GM18951 (cell line): ENCODE results near the gene LRRC51.

Experiments used
- POLR2A ChIP-seq: IDR thresholded peaks from 4 replicates; pipeline ENCODE4 v1.6.1; 2011; ENCODE audit warnings: mild to moderate bottlenecking; ENCODE audit not compliant: insufficient read length, insufficient read depth; ENCODE audit errors: extremely low read depth
- in situ Hi-C: fragments of 300-500 bp; cut with MboI; formaldehyde crosslinking; loops from one replicate; pipeline ENCODE4 v1.12.0; 2022; ENCODE audit warnings: low sequenced_read_pairs, mixed read lengths, inconsistent platforms; ENCODE audit not compliant: unreplicated experiment

LRRC51 gene

DNA sequence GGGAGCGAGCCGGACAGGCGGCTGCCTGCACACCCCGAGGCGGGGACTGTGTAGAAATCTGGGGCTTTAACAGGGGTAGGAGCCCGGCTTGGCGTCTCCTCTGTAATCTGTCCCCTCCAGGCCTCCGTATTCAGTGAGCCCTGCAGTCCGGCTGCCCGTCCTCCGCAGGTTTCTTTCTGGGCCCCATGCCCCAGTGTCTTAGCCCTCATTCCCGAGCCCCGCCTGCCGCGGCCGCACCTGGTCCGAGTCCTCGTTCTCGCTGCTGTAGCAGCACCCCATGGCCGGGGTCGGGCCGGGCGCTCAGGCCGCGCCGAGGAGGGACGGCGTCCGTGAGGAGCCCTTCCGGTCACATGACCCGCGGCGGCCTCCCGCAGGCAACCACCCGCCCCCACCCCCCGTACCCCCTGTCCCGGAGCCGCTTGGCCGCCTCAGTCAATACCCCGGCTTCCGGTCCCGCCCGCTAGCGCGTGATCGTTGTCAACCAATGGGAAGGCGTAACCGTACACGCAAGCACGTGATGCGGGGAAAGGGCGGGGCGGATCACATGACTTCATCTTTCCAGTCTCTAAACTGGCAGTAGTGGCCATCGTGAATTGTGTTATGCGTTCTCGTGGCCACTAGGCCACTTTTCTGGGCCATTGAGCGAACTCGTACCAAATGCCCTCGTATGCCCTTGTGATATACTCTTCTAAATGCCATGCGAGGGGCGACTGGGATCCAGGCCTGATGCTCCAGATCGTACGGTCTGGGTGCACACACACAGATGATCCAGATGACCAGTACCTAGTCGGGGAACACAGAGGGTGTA lies 22.5 kb downstream of the LRRC51 start, which contains the start of gene LAMTOR1:
TSS of gene LAMTOR1 (minus strand) at position 352 of the 808 bp plus-strand sequence. CDS start at position 279, 73 bp downstream.
- peak; percentile 93 for TF ChIP-seq POLR2A
- in situ Hi-C loops, result no loop called here

GRCh38 chr11:72103754-72104167 lies 23.1 kb downstream of the LRRC51 start:
- TF ChIP-seq POLR2A, result no peak
- in situ Hi-C loops, result no loop called here

DNA sequence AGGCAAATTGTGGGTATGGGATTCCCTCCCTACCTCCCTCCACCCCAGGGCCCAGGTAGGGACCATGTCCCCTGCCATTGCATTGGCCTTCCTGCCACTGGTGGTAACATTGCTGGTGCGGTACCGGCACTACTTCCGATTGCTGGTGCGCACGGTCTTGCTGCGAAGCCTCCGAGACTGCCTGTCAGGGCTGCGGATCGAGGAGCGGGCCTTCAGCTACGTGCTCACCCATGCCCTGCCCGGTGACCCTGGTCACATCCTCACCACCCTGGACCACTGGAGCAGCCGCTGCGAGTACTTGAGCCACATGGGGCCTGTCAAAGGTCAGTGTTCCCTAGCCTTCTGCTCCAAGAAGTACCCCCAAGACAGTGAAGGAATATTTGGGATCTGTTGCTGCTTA lies 25.2 kb downstream of the LRRC51 start, which contains the start of gene TOMT:
TSS of gene TOMT (plus strand) at position 37 of the 400 bp plus-strand sequence. CDS start at position 65, 28 bp downstream.
- in situ Hi-C loops, result no loop called here
- no peak for TF ChIP-seq POLR2A

DNA sequence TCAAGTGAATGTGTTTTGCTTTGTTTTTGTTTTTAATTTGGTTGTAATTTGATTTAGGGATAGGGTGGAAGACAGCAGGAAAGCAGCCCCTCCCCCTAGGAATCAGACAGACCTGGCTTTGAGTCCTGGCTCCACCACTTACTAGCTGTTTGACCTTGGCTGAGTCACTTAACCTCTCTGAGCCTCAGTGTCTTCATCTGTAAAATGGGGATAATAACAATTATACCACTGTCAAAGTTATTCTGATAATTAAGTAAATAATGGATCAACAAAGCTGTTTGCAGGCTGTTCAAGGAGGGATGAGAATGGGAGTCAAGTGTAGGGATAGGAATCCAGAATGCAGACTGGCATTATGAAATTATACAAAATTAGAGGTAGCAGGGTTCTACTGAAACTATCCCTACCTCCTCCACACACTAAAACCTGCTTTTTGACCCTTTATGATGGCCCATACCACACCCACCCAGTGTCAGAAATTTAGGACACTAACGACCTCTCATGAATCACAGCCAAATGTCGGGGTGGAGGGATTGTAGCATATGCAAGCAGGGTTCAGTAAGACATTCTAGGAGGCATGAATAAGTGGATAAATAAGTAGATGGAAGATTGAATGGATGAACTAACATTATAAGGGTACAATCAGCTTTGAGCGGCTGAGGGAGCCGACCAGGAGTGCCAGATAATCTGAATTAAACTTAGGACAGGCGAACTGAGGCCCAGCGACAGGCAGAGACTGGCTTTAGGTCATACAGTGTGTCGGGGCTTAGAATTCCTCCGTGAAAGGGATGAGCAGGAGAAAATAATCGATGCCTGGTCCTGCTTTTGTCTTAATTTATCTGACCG lies 30.9 kb downstream of the LRRC51 start:
- in situ Hi-C loops, result no loop called here
- no peak for TF ChIP-seq POLR2A

- in situ Hi-C loops, result no loop called here
- peak; percentile 95 for TF ChIP-seq POLR2A
Observed at GRCh38 chr11:72112143-72112977, 31.7 kb downstream of the LRRC51 start, which contains the start of gene ANAPC15. Gene ANAPC15, minus strand, starts transcription at chr11:72112695. Its CDS starts 1,419 bp downstream, at chr11:72111276.

DNA sequence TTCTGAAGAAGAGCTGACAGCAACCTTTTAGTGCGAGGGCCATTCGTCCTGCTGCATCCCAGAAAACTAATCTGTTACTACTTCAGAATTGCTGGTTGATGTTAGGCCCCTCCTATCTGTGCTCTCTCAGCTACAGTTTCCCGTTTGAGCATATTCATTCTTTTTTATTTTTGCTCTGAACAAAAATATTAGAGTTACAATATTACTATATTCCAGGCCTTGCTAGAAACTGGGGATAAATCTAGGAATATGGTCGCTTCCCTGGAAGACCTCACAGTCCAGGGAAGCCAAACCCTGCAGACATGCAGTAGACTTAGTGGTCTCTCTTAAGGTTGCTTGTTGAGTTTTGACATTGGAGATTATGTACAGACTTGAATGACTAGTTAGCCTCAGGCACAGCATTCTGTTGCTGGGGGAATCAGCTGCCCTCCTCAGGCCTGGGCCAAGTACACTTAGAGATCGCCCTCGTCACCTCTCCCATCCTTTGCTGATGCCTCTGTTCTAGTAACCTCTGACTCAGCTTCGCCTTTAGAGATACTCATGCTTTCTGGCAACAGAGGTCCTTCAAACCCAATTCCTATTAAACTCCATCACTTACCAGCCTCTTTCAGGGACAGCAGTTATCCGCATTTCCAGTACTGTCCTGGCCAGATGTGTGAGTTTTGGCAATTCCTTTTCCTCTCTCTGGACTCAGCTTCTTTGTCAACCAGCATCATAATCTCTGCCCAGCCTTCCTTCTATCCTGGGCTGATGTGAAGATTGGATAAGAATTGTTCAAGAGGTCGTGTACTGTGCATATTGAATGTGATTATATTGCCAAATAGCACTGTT lies 32.5 kb downstream of the LRRC51 start:
- in situ Hi-C loops, result no loop called here
- TF ChIP-seq POLR2A, result no peak

GRCh38 chr11:72114570-72114969 lies 33.9 kb downstream of the LRRC51 start:
- TF ChIP-seq POLR2A, result no peak
- in situ Hi-C loops, result no loop called here

- no peak for TF ChIP-seq POLR2A
- in situ Hi-C loops, result no loop called here
Observed at GRCh38 chr11:72116019-72116755, 35.5 kb downstream of the LRRC51 start.

DNA sequence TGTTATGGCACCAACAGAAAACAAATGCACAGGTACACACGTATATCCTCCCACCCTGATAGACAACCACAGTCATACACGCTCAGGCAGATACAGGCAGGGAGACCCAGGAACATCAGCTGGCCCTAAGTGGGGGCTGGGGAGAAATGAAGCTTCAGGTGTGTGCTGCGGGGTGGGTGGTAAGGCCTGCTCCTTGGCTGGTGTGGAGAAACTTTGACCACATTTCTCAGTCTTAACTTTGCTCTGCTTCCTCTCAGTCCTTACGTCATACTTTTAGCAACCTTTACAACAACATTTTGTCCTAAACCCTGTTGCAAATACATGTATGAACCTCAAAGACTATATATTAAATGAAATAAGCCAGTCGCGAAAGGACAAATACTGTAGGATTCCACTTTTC lies 38.5 kb downstream of the LRRC51 start:
- in situ Hi-C loops, result no loop called here
- no peak for TF ChIP-seq POLR2A

GRCh38 chr11:72120930-72121329 lies 40.3 kb downstream of the LRRC51 start:
- TF ChIP-seq POLR2A, result no peak
- in situ Hi-C loops, result no loop called here

DNA sequence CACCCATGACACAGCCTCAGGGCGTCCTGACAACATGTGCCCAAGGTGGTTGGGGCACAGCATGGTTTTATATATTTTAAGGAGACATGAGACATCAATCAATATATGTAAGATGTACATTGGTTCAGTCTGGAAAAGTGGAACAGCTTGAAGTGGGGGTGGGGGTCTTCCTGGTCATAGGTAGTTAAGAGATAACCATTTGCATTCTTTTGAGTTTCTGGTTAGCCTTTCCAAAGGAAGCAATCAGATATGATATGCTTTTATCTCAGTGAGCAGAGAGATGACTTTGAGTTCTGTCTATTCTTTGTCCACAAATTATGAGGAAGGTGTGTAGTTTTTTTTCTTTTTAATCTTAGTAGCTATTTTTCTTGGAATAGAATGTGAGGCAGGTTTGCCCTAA lies 42.0 kb downstream of the LRRC51 start:
- no peak for TF ChIP-seq POLR2A
- in situ Hi-C loops, result no loop called here
